ENCODE data around the gene SDK1.
"Not testable (repeated sequence)": the region's sequence is repeated elsewhere in the genome, so short reads cannot be mapped to it uniquely, and the experiment has no call there.

Gene SDK1

DNA sequence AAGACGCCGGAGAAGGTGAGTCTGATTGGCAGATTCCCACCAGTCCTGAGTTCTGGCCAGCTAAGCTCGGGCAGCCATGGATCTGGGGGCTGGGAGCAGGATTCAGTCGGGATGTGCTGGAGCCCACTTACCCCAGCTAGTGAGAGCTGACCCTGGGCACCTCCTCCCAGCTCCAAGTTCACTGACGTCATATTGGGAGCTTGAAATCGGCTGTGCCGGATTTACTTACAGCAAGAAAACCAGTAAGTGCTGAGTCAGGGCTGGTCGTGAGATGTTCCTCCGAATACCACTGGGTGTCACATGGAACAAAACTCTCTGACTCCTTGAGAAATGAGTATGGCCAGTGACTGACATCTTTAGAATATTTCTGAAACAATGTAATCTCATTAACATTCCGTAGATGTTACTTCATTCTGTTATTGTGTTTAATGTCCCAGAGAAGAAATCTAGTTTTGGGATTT, 621.2 kb downstream of the SDK1 start:
- DNase-seq (ENCODE audit: low read depth in 2 of 2), result no peak

DNA sequence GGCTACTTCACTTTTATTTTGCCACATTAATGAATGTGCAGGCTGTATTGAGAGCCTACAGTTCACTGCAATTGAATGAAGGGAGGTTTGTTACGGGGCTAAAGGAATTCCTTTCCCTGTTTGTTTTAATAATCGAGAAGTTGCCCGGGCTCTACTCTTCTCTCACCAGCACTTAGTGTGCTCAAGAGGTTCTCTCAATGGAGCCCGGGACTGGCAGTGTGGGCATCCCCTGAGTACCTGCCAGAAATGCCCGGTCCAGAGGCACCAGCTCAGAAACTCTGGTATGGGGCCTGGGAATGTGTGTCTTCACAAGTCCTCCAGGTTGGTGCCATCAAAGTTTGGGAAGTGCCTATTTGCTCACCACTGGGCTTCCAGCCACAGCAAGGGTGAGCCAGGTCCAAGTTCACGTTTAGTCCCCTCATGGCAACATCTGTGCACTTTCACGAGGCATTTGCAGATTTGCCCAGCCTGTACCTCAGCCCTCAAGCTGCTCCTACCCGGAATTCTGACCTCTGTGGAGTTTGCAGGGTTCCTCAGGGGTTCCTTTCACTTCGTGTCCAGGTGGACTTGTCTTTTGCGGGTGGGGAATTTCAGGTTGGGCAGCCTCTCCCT, 622.4 kb downstream of the SDK1 start:
- DNase-seq (ENCODE audit: low read depth in 2 of 2), result no peak

DNA sequence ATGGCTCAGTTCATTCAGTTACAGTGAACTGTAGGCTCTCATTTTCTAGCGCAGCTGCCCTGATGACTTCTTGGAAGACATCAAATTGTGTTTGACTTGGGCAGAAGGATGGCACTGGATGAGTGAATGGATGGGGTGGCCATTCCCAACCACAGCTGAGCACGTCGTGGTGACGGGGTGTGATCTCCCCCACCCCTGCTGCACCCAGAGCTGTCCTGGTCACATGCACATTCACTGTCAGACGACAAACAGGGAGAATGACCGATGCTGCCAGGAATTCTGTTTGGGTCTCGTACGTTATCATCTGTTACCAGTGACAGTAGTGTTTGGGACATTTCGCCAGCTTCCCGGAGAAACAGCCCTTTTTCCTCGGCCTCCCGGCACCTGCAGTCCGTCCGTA, 623.2 kb downstream of the SDK1 start:
- no peak for DNase-seq (ENCODE audit: low read depth in 2 of 2)

DNA sequence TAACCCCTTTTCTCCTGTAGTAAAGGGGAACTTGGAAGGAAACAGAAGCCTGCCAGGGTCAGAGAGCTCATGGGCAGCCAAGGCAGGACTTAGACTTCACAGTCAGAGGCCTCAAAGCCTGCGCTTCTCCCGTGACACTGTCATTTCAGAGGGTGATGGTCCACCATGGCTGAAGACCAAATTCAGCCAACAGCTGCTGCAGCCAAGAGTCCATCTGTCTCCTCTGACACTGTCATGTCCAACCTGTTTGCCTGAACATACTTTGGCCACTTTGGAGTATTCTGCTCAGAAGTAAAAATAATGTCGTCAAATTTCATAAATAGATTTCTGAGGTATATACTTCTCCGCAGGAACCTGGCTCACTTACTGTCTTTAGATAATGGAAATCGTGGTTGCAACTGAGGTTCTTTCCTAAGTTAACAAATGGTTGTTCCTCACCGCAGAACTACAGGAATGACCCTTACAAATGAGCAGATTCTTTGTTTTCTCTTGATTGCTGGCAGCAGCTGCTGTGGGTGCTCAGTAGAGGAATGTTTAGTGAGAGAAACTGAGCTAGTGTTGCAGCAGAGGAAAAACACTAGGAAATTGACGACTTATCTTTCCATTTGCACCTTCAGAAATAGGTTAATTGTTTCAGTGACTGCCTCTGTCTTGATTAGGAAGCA, 626.5 kb downstream of the SDK1 start:
- DNase-seq (ENCODE audit: low read depth in 2 of 2), result no peak

DNA sequence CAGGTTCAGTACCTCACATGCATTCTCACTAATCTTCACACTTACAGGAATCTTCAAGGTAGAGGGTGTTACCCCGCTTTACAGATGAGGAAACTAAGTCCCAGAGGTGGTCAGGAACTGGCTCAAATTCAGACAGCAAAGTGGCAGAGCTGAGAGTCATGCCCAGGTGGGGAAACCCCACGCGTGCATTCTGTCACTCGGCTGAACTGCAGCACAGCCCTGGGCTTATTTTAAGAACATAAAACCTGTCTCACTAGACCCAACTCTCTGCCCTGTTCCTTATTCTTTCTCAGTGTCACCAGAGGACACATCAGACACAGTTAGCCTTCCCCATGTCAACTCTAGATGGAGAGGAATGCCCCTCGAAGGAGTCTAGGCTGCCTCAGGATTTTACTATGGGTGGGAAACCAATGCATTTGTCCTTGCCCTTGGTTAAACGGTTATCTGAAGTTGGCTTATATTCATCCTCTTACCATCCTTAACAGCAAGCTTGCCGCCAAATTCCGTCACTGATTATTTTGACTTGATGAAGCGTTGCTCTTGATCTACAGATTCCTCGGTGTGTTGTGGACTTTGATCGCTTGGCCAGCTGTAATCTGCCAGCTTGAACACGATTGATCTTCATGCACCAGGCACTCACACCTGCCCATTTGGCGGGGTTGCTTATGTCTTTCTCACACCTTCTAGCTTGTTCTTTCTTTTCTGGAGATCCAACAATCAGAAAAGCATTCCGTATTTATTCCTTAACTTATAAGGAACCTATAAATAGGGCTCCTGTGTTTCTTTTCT, 627.9 kb downstream of the SDK1 start:
- no peak for DNase-seq (ENCODE audit: low read depth in 2 of 2)

DNA sequence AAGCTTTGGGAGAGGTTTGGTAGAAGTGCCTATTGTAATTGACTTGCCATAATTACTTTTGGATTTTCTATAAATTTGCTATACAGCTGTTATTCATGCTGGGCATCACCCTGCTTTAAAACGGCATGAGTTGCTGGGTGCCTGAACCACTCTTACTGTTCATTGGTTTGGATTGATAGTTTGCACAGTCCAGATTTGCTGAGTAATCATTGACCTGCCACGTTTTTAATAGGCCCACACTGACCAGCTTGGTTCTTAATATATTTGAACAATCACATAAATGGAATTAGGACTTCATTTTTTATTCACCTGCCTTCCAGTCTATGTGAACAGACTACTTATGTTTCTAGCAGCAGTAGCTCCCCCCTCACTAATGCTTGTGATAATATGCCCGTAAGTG, 630.8 kb downstream of the SDK1 start:
- no peak for DNase-seq (ENCODE audit: low read depth in 2 of 2)

DNA sequence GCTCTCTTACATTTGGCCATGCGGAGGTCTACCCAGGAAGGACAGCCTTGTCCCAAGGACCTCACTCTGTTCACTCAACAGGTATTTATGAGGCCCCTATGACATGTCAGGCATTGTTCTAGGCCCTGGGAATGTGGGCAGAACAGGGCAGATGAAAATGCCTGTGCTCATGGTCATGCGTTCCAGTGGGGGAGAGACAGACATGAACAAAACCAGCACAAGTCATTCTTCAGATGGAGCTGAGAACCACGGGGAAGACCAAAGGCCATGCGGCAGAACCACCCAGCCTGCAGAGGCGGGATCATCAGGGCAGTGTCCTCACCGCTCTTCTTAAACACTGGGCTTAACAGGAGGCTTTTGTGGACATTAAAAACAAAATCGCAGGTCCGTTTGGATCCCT, 636.1 kb downstream of the SDK1 start:
- DNase-seq (ENCODE audit: low read depth in 2 of 2), result no peak

DNA sequence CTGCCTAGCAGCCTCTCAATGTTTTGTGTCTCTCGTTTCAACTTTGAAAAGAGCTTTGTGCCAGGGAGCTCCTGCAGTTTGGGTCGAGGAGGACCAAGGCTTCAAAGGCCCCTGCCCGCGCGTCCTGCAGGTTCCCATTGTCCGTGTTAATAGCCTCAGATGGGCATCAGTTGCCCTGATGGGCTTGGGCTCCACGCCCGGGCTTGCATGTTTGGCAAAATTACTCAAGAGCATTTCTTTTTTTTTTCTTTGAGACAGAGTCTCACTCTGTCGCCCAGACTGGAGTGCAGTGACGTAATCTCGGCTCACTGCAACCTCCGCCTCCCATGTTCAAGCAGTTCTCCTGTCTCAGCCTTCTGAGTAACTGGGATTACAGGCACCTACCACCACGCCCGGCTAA, 636.6 kb downstream of the SDK1 start:
- DNase-seq (ENCODE audit: low read depth in 2 of 2), result no peak

DNA sequence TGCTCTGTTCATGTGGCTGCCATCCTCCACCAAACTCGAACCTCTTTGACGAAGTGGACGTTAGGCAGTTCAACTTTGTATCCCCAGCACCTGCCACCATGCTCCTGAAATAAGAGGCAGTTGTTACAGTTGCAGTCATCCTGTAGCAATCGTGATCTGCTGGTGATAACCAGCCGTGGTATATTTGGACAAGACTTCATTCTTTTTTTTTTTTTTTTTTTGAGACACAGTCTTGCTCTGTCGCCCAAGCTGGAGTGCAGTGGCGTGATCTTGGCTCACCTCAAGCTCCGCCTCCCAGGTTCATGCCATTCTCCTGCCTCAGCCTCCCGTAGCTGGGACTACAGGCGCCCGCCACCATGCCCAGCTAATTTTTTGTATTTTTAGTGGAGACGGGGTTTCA, 640.7 kb downstream of the SDK1 start:
- DNase-seq (ENCODE audit: low read depth in 2 of 2), result not testable (repeated sequence)

DNA sequence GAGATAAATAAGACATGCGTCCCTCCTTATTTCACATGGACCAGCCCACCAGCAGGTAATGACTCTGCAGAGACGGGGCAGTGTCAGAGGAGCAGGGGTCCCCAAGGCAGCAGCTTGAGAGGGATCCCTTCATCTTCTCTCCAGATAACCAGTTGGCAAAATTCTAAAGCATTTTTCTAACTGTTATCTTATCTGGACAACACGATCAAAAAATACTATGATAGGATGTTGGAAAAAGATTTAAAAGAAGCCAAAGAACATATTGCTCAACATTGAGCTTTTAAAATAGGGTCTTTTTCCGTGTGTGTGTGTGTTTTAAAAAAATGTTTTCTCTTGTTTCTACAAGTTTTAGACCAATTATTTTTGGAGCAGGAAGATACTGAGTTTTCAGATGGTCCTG, 641.2 kb downstream of the SDK1 start:
- no peak for DNase-seq (ENCODE audit: low read depth in 2 of 2)

DNA sequence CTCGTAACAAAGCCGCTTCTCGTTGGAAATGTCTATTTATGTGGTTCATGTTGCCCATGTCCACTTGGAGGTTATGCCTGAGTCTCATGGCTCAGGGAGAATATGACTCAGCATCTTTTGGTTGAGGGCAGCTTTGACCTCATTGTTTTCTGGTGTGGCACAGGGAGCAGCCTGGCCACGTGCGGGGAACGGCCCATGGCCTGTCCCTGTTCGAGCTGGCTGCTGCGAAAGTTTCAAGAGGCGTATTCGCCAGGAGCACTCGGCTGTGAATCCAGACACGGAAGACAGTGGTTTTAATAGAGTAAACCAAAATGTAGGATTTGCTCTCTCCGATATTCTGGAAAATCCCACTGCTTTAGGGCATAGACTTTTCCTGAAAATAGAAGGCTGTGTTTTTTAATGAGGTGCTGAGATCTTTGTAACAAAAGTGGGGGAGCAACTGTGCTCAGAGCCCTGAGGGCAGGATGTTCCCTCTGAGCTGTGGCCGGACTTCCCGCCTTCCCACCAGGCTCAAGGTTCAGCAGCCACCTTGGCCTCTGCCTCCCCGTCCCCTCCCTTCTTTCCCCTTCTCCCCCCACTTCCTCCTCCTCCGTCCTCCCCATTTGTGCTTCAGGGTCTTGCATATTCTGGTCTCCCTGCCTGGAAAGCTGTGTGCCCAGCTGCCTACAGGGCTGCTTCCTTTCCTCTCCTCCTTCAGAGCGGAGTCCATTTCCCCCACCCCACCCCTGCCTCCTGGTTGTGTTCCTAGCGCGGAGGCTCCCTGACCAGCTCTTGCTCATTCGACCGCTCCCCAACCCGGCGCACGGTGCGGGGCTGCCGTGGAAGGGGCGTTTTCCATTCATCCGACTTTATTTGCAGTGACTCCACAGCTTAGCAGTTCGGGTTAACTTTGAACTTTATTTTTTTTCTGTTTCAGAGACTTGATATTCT, 642.0 kb downstream of the SDK1 start:
- no peak for DNase-seq (ENCODE audit: low read depth in 2 of 2)

DNA sequence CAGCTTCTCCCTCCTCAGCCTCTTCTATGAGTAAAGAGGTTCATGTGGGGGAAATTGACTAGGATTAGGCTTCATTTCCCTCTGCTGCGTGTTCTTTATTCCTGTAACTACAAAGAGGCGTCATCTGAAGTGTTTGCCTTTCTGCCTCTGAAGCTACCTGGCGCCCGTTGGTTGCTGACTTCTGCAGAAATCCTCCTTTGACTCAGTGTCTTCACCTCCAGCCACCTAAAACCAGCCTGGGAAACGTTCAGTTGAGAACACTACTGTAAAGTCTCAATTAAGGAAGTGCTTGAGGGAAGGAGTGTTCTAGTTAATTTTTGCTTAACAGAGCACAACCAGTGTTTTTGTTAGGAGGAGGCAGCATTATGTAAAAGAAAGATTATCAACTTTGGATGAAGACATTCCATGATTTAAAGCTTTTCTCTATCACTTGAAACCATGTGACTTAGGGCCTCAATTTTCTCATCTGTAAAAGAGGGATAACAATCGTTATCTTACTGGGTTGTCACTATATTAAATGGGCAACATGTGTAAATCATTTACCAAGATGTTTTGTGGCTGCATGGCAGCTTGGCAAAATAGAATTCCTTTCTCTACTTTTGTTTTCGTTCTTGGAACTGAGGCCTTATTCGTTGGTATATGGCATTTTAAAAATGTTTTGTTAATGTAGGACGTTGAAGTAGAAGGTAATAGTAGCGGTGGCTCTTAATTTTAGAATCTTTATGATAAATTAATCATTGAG, 642.9 kb downstream of the SDK1 start:
- DNase-seq (ENCODE audit: low read depth in 2 of 2), result no peak

DNA sequence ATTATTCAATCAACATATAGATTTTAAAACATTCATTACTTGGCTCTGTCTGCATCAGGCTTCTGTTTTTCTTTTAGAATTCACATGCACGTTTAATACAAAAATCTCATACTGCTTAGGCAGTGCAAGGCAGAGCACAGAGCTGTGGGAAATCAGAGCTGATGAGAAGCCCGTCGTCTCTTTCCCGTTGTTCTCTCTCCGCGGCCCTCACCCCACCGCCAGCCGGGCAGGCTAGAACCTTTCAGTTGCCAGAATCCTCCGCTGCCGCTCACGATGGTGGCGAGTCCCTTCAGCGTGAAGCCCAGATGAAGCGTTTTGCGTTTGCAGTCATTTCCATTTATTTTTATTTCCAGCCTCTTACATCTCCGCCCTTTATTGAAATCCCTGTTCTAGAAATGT, 648.2 kb downstream of the SDK1 start:
- no peak for DNase-seq (ENCODE audit: low read depth in 2 of 2)

DNA sequence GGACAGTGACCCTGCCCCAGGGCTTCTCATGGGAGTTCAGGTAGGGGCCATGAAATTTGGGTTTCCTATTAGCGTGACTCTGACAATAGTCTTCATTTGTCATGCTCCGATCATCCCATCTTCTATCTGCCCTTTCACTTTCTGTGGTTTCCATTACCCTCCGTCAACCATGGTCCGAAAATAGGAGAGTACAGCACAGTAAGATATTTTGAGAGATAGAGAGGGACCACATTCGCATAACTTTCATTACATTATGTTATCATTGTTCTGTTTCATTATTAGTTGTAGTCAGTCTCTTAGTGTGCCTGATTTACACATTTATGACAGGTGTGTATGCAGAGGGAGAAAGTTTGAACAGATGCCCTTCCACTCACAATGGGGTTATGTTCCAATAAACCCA, 649.2 kb downstream of the SDK1 start:
- no peak for DNase-seq (ENCODE audit: low read depth in 2 of 2)

DNA sequence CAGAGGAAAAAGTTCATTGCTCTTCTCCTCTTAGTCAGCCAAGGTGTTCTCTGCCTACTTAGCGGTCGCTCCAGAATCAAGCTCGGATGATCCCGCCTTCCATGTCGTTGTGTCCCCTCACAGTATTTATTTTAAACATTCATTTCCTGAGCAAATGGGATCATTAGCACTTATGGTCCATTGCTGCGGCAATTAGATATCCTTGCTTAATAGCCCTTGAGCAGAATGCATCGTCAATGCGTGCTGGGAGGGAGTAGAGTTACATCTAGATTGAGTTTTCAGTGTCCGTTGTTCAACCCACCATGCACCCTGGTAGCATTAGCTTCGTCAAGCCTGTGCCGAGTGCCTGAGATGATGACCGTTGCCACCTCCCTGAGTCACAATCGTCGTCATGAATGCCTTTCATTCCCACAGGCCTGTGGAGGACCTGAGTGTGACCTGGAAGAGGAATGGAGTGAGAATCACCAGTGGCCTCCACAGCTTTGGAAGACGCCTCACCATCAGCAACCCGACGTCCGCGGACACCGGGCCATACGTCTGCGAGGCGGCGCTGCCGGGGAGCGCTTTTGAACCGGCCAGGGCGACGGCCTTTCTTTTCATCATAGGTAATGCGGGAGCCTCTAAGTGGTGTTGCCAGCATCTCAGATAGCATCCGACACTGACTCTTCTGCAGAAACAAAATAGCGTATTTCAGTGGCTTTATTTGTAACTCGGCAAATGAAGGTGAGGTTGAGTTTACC, 650.4 kb downstream of the SDK1 start:
- DNase-seq (ENCODE audit: low read depth in 2 of 2), result no peak

DNA sequence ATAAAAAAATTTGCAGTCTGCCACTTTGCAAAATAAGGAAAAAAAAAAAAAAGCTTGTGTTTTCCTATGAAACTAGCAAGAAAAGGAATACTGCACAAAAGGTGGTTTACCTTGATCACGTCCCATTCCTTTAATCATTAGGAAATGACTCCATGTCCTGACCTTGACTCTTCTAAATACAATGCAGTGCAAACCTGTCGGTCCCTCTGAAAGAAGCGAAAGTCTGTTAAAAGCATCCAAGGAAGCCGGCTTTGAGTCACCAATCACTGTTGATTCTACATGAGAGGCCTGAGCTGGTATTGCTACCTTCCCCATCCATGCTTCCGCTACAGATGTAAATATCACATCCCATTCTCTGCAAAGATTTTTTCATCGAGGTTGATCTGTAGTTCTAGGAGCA, 652.1 kb downstream of the SDK1 start:
- no peak for DNase-seq (ENCODE audit: low read depth in 2 of 2)

DNA sequence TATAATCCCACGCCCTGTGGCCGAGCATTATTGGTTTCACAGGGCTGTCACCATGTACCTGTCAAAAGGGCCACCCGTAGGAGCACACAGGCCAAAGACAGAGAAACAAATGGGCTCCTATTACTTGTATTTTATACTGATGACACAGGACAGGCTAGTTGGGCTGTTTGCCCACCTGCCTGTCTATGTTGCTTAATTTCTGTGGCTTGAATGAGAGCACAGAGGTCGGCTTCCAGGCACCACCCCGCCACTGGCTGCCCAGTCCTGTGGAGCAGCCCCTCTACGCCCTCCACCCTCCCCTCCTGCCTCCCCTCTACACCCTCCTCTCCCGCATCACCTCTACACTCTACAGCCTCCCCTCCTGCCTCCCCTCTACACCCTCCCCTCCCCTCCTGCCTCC, 652.9 kb downstream of the SDK1 start:
- DNase-seq (ENCODE audit: low read depth in 2 of 2), result no peak

DNA sequence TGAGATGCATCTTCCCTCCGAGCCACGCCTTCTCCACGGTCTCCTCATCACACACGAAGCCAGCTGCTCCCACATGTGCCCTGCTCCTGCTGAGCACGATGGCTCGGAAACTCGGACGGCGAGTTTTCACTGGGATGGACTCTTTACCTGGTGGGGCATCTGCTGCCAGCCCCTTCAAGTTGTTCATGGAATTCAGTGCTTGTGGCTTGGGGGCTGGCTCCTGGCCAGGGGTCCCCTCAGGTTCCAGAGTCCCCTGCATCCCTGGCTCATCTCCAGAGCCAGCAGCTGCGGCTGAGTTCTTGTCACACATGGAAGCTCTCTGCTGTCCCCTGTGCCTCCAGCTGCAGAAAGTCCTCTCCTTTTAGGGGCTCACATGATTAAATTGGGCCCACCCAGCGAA, 654.0 kb downstream of the SDK1 start:
- DNase-seq (ENCODE audit: low read depth in 2 of 2), result no peak

DNA sequence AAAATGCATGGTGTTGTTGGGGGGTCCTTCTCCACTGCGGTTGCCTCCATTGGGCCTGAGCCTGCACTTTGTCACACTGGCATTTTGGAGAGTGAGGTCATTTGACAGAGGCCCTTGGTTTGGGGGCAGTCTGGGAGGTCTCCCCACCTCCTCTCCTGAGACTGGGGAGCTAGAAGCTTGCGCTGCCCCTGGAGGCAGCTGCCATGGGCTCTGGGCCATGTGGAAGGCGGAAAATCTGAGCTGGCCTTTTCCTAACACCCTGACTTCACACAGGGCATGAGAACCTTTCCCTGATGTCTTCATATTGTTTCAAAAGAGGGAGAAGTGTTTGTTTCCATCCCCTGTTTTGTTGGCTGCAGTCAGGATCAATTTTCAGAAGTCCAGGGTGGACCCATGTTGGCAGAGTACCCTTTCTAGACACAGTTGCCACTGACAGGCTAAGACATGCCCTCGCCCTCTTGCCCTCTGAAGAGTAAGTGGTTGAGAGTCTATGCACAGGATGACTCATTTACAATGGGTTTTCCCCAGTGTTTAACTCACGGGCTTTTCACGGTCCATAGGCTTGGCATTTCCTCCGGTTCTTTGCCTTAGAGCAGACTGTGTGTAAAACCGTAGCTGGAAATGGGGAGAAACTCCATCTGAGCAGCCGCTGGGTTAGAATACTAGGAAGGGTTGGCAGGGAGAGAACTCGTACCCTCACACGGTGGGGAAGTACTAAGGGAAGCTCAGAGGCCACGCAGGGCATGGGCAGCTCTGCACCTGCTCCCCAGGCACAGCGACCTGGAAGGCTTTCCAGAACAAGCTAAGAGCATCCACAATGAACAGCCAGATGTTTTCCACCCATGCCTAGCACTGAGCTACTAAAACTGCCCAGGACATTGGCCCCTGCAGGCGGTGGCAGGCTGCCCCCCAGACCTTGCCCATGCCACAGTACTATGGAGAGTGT, 655.0 kb downstream of the SDK1 start:
- no peak for DNase-seq (ENCODE audit: low read depth in 2 of 2)
